RPMI8226 (cell line): ENCODE results near the gene YPEL2.
A peak's percentile ranks its signal among the peaks of the same experiment; 100 is the strongest.

Experiments
- DNase-seq: peaks from one replicate; pipeline ENCODE4 v3.0.0-alpha.2; 2015

YPEL2 gene

DNA sequence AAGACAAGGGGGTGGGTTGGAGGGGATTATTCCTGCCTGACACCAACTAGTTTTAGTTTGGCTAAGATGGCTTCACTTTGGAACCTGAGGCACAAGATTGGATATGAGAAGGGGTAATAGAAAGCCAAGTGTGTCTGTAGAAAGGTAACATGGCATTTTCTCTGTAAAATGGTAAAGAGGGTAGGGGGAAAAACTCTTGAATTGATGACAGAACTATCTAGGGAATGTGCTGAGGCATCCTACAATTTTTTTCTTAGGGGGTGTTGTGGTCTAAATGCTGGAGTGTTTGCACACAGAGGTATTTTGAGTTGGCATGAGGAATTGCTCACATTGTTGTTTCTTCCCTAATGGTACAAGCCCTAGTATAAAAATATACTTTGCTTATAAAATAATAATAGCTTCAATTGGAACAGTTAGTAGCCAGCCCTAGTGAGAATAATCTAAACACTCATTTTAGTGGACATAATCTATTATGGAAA, 25.8 kb downstream of the YPEL2 start:
- no peak for DNase-seq

DNA sequence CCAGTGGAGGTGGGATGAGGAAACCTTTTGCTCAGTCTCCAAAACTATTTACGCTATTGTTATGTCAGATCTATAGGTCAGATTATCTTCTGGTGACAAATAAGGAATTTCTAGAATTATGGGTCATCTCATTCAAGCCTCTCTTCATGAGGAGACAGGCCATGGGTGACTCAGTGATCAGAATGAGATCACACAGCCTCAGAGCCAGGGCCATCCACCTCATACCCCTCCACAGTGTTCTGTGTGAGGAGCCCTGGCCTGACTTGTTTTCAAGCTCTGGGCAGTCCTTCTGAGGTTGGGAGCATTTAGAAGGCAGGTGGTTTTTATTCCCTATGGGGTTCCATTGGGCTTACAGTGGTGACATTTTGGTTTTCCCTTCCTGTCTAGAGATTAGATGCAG, 26.5 kb downstream of the YPEL2 start:
- DNase-seq, result no peak

- no peak for DNase-seq
Observed at GRCh38 chr17:59361386-59361785, 29.9 kb downstream of the YPEL2 start.

- DNase-seq, result no peak
Observed at GRCh38 chr17:59361916-59362810, 30.7 kb downstream of the YPEL2 start.

DNA sequence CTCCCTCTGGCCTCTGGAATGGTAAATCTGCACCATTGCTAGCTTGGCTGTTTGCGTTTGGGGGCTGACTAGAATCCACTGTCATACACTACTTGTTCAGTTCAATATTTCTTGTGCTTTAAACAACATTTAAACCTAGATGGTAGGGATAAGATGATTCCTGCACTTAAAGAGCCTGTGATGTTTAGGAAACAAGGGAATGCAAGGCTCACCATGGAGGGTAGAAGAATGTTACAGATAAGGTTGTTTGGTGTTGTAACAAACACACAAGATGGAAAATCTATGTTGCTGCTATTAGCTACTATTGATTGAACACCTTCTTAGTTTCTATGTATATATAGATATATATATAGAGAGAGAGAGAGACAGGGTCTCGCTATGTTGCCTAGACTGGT, 31.4 kb downstream of the YPEL2 start:
- no peak for DNase-seq

GRCh38 chr17:59365383-59365981, 34.0 kb downstream of the YPEL2 start:
- no peak for DNase-seq

GRCh38 chr17:59366040-59366757, 34.7 kb downstream of the YPEL2 start:
- DNase-seq, result no peak

DNA sequence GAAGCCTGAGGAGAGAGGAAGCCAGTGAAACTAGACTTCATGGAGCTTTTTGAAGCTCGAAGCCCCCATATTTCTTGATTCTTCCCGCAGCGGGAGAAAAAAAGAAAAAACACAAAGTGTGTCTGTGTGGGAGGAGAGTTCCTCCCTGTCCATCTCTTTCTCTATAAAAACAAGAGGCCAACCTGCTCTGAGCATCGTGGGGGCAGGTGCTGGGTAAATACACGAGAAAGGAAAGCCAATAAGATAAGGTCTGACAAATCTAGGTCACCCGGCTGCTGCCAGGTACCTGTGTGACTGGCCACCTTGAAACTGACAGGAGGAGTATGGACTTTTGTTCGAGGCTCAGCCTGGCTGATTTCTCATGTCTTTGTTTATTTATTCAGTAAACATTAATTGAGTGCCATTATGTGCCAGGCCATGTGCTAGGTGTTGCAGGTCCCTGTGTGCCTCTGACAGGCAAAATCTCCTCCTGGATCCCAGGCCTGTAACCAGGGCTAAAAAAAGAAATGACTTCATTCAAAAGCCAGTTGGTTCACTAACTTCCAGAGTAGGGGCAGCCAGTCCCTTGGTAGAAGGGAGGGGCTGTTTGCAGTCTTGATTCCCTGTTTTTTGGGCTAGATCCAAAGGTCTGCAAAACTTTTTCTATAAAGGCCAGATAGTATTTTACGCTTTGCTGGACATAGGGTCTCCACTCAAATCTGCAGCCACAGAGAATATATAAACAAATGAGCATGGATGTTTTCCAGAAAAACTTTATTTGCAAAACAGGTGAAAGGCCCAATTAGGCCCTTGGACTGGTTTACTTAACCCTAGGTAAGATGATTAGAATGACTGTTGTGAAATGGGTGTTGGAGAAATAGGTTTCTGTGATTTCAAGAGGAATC, 35.6 kb downstream of the YPEL2 start:
- DNase-seq, result no peak

DNA sequence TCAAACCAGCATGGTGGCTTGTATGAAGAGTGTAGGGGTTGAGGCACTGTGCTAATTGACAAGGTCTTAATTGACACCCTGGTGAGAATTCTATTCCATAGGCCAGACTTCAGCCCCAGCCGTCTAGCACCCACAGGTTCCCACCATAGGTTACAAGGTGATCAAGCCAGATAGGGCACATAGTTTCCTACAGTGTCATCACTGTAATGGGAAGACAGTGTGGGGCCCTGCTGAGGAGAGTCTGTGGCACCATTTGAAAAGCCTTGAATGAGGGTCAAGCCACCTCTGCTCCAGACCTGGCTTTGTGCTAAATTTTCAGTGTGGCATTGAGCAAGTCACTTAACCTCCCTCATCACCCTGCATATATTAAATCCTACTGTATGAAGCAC, 36.2 kb downstream of the YPEL2 start:
- no peak for DNase-seq

DNA sequence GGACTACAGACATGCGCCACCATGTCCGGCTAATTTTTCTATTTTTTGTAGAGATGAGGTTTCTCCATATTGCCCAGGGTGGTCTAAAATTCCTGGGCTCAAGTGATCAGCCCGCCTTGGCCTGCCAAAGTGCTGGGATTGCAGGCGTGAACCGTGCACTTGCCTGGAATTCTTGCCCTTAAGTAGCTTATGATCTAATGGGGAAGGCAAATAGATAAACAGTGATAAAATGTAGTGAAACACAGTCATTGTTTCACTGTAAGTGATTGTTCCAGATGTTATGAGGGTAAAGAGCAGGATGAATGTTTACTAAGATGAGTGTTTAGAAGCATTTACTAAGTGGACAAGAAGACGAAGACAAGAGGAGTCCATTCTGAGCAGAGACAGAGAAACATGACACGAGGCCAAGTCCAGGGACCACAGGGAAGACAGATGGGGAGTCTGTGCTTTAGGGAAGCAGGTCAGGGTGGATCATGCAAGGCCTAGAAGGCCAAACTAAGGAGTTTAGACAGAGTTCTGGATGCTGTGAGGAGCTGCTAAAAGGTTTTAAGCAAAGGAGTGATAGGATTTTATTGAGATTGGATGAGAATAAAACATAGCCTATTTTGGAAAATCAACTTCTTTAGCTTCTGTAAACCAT, 36.9 kb downstream of the YPEL2 start:
- no peak for DNase-seq

GRCh38 chr17:59369031-59369975, 37.8 kb downstream of the YPEL2 start:
- DNase-seq, result no peak

- DNase-seq, result no peak
Observed at GRCh38 chr17:59370593-59371299, 39.3 kb downstream of the YPEL2 start.

DNA sequence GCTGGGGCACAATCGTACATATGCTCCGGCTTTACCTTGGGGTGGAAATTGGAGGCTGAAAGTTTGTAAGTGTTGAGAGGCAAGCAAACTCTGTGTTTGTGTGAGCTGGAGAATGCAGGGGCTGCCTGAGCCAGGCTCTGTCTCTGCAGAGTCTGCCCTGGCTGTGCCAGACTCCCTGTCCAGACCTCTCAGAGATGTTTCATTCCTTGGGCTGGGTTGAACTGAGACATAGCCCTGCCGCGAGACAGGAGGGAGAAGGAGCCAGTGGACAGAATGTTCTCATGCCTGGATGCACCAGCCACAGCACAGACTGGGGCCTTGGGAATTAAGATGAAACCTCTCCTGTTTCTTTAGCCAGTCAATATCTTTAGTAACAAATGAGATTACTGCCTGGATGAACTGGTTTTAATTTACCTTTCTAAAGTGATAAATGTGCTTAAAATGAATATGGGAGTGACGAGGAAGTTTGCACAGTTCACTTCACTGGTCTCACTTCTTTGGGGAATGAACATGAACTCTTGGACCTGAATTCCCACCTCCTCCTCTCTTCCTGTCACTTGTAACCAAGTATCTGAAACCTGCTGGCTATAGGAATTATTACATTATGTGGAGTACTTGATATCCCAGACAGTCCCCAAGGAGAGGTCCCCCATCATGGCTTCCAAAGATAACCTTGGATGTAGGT, 40.1 kb downstream of the YPEL2 start:
- peak; percentile 4 for DNase-seq

GRCh38 chr17:59372138-59372751, 40.8 kb downstream of the YPEL2 start:
- DNase-seq, result peak; percentile 35

- no peak for DNase-seq
Observed at GRCh38 chr17:59373882-59374495, 42.5 kb downstream of the YPEL2 start.

DNA sequence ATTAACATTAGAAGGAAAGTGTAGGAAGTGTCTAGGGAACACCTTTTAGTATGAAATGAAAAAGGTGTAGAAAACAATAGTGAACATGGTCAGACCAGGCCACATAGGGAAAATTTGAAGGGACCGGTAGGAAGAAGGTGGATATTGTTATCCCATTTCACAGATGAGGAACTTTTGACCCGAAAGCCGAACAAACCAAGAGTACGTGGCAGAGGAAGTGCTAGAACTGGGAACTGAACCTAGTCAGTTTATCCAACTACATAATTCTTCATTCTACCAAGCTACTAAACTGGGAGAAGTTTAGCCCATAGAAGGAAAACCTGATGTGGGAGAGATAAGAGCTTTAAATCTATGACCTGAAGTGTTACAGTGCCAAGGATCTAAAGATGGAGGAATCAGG, 43.2 kb downstream of the YPEL2 start:
- DNase-seq, result no peak

DNA sequence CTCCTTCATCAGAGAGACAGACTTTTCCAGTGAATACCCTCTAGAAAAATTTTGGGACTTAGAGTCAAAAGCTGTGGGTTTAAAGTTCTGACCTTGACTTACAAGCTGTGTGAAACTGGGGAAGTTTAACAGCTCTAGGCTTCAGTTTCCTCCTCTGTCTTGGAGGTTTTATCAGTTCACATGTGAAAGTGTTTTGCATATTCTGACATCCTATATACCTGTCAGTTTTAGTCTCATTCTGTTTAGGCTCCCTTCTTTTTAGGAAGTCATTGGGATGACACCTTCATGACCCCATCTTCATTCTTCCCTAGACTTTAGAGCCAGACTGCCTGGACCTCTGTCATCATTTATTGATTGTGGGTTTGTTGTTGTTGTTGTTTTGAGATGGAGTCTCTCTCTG, 44.4 kb downstream of the YPEL2 start:
- DNase-seq, result no peak

- DNase-seq, result no peak
Observed at GRCh38 chr17:59376506-59376905, 45.1 kb downstream of the YPEL2 start.

DNA sequence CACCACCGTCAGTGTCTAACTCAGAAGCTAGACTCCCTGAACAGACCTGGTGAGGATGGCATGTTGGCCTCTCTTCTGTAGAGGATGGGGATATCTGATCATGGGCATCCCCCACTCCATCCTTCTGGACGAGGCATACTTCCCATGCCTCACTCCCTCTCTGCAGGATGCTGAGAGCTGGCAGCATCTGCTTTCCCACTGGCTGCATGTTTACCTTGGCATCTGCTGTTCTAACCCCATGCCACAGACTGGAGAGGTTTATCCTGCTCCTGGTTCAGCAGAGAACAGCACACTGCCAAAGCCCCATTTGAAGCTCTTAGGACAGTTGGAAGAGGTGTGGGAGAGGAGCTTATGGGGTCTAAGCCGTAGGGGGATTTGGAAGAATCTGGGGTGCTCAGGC, 46.0 kb downstream of the YPEL2 start:
- no peak for DNase-seq
